HG03558 (cell line): Measurements from ENCODE around the gene MARCHF10.
"Not testable (repeated sequence)": the region's sequence is repeated elsewhere in the genome, so short reads cannot be mapped to it uniquely, and the experiment has no call there.

Experiments
- ATAC-seq: cut with Tn5 transposase; IDR thresholded peaks from one replicate; pipeline ENCODE4 v1.9.1; 2021; ENCODE audit warnings: moderate number of reproducible peaks; ENCODE audit not compliant: unreplicated experiment; ENCODE audit errors: extremely low read depth

MARCHF10 gene

GRCh38 chr17:62807812-62808575 lies at the start of gene MARCHF10:
TSS of gene MARCHF10 (minus strand) at chr17:62808314. CDS start at chr17:62801735, 6,579 bp downstream.
- no peak for ATAC-seq

- no peak for ATAC-seq
Observed at GRCh38 chr17:62857526-62857925, 49.4 kb upstream of the MARCHF10 start.

GRCh38 chr17:62856594-62856993 lies 48.5 kb upstream of the MARCHF10 start:
- no peak for ATAC-seq

- ATAC-seq, result no peak
Observed at GRCh38 chr17:62855156-62855555, 47.0 kb upstream of the MARCHF10 start.

- no peak for ATAC-seq
Observed at GRCh38 chr17:62854098-62854680, 46.1 kb upstream of the MARCHF10 start.

- ATAC-seq, result no peak
Observed at GRCh38 chr17:62852195-62852594, 44.1 kb upstream of the MARCHF10 start.

- ATAC-seq, result not testable (repeated sequence)
Observed at GRCh38 chr17:62849591-62850415, 41.7 kb upstream of the MARCHF10 start.

GRCh38 chr17:62848334-62848733 lies 40.2 kb upstream of the MARCHF10 start:
- ATAC-seq, result no peak

- no peak for ATAC-seq
Observed at GRCh38 chr17:62847426-62847825, 39.3 kb upstream of the MARCHF10 start.

- no peak for ATAC-seq
Observed at GRCh38 chr17:62840871-62841270, 32.8 kb upstream of the MARCHF10 start.

GRCh38 chr17:62833816-62834215 lies 25.7 kb upstream of the MARCHF10 start:
- ATAC-seq, result not testable (repeated sequence)

GRCh38 chr17:62832405-62832804 lies 24.3 kb upstream of the MARCHF10 start:
- ATAC-seq, result no peak

GRCh38 chr17:62831066-62831465 lies 23.0 kb upstream of the MARCHF10 start:
- not testable (repeated sequence) for ATAC-seq

GRCh38 chr17:62827746-62828485 lies 19.8 kb upstream of the MARCHF10 start:
- ATAC-seq, result no peak

GRCh38 chr17:62826956-62827355 lies 18.8 kb upstream of the MARCHF10 start:
- ATAC-seq, result no peak

- ATAC-seq, result no peak
Observed at GRCh38 chr17:62825182-62825581, 17.1 kb upstream of the MARCHF10 start.

GRCh38 chr17:62824290-62825131 lies 16.4 kb upstream of the MARCHF10 start:
- ATAC-seq, result no peak

- ATAC-seq, result no peak
Observed at GRCh38 chr17:62823111-62823893, 15.2 kb upstream of the MARCHF10 start.
